Ishikawa (cell line): Measurements from ENCODE around the gene HTR3B.

ENCODE experiments used
- CEBPB ChIP-seq: IDR thresholded peaks from 2 replicates; pipeline ENCODE4 v1.6.1; 2012
- EP300 ChIP-seq: IDR thresholded peaks from 2 replicates; pipeline ENCODE4 v1.6.1; 2012; ENCODE audit warnings: borderline replicate concordance
- MAX ChIP-seq: IDR thresholded peaks from 2 replicates; pipeline ENCODE4 v1.6.1; 2012
- TEAD4 ChIP-seq: IDR thresholded peaks from 2 replicates; pipeline ENCODE4 v1.6.1; 2012

GRCh38 chr11:113867843-113868503, 36.6 kb upstream of the HTR3B start:
- TF ChIP-seq TEAD4 (no peak), CEBPB (no peak), EP300 (no peak), MAX (no peak)
